ENCODE data around the gene ARHGAP10.

GRCh38 chr4:147965056-147965455 is 233.2 kb downstream of the ARHGAP10 start:
- TF ChIP-seq CTCF (IDR thresholded peaks at IDR 0.05) (no peak), POLR2A (IDR thresholded peaks at IDR 0.05) (no peak)
